ENCODE results near the gene KLHL26. TPM values are rescaled to one million over a fixed set of nuclear protein-coding genes. Genes with fewer than 3 reads are reported as not detected.

The KLHL26 gene
- total and polyA plus RNA-seq, 9 of the 15 experiments (the other 6 are each of a cell fraction or from before 2014, with no cell fraction given), result 0.13 to 13.3 (median 1.4) TPM

DNA sequence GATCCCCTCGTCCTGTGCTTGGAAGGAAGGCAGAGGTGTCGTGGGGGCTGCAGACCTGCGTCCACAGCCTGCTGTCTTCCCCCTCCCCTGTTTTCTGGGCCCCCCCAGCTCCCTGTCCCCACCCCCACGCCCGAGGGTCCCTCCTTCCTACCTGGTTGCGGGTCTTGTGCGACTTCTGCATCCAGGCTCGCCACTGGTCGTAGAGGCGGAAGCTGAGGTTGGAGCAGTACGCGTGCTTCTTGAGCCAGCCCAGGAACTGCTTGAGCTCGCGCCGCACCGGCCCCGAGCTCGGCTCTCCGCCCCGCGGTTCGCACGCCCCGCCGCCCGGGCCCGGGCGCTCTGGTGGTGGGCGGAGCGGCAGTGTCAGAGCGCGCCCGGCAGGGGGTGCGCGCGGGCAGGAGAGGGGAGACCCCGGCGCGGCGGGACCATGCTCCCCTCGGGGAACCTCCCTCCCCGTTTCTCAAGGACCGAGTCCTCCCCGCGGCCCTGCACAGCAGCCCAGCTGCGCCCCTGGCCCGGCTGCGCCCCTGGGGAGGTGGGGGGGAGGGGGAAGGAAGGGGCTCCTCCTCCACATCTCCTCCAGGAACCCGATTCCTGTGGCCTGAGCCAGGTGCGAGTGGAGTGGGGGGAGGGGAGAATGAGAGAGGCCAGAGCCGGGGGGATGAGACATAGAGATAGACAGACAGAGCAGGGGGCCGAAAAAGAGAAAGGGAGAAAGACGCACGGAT, 42.6 kb upstream of the KLHL26 start (continued):
- TF ChIP-seq, protein P1, sequence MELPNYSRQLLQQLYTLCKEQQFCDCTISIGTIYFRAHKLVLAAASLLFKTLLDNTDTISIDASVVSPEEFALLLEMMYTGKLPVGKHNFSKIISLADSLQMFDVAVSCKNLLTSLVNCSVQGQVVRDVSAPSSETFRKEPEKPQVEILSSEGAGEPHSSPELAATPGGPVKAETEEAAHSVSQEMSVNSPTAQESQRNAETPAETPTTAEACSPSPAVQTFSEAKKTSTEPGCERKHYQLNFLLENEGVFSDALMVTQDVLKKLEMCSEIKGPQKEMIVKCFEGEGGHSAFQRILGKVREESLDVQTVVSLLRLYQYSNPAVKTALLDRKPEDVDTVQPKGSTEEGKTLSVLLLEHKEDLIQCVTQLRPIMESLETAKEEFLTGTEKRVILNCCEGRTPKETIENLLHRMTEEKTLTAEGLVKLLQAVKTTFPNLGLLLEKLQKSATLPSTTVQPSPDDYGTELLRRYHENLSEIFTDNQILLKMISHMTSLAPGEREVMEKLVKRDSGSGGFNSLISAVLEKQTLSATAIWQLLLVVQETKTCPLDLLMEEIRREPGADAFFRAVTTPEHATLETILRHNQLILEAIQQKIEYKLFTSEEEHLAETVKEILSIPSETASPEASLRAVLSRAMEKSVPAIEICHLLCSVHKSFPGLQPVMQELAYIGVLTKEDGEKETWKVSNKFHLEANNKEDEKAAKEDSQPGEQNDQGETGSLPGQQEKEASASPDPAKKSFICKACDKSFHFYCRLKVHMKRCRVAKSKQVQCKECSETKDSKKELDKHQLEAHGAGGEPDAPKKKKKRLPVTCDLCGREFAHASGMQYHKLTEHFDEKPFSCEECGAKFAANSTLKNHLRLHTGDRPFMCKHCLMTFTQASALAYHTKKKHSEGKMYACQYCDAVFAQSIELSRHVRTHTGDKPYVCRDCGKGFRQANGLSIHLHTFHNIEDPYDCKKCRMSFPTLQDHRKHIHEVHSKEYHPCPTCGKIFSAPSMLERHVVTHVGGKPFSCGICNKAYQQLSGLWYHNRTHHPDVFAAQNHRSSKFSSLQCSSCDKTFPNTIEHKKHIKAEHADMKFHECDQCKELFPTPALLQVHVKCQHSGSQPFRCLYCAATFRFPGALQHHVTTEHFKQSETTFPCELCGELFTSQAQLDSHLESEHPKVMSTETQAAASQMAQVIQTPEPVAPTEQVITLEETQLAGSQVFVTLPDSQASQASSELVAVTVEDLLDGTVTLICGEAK (IDR thresholded peaks at IDR 0.05), result 0 out of 2 replicates have a peak, but pooled peaks have one; percentile 21
- TF ChIP-seq, protein P1 (CRISPR knock-in tag; IDR thresholded peaks at IDR 0.05), result no peak
- TF ChIP-seq, protein P2, sequence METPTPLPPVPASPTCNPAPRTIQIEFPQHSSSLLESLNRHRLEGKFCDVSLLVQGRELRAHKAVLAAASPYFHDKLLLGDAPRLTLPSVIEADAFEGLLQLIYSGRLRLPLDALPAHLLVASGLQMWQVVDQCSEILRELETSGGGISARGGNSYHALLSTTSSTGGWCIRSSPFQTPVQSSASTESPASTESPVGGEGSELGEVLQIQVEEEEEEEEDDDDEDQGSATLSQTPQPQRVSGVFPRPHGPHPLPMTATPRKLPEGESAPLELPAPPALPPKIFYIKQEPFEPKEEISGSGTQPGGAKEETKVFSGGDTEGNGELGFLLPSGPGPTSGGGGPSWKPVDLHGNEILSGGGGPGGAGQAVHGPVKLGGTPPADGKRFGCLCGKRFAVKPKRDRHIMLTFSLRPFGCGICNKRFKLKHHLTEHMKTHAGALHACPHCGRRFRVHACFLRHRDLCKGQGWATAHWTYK (CRISPR knock-in tag; IDR thresholded peaks at IDR 0.05), result 0 out of 2 replicates have a peak, but pooled peaks have one; percentile 51
- TF ChIP-seq SNIP1 (IDR thresholded peaks at IDR 0.05; ENCODE audit: low read depth), result peak; percentile 82
- TF ChIP-seq REST (IDR thresholded peaks at IDR 0.05; ENCODE audit: borderline replicate concordance), result peak; percentile 78; the same call in 1 of the 2 replicates
- TF ChIP-seq REST (CRISPR knock-in tag; IDR thresholded peaks at IDR 0.05; ENCODE audit: low read depth), result no peak
- TF ChIP-seq TBL1XR1 (IDR thresholded peaks at IDR 0.05; ENCODE audit: low read length in 2 of 2), result no peak
- peak; percentile 26; the same call in 1 of the 2 replicates for TF ChIP-seq ZNF764 (CRISPR knock-in tag; IDR thresholded peaks at IDR 0.05; ENCODE audit: low read depth)
